SK-N-SH (cell line): Measurements from ENCODE around the gene CEP120. TPM values are rescaled to one million over a fixed set of nuclear protein-coding genes. Genes with fewer than 3 reads are reported as not detected.

Experiments
- CTCF ChIA-PET: fragments of 300-600, 350-600 bp; formaldehyde crosslinking; extraction: SDS; loops from one replicate; lab custom pipeline; 2021; lab: Yijun Ruan, JAX
- POLR2A ChIA-PET: fragments of 350-600 bp; sonication (Branson Sonifier 250); formaldehyde crosslinking; extraction: SDS; loops from one replicate; lab custom pipeline; 2020; ENCODE audit warnings: antibody characterized with exemption, inconsistent platforms; lab: Yijun Ruan, JAX
- DNase-seq: peaks from one replicate; pipeline ENCODE4 v3.0.0; 2012
- H2AFZ ChIP-seq: fragments of 200-600 bp; sonication (generic); 2 replicates; pipeline ENCODE4 v1.8.1; 2016; ENCODE audit warnings: antibody characterized with exemption, mild to moderate bottlenecking, low read depth
- H3F3A ChIP-seq: fragments of 200-600 bp; sonication (generic); replicated peaks from 2 replicates; pipeline ENCODE3; 2016; ENCODE audit warnings: antibody characterized with exemption, mild to moderate bottlenecking; ENCODE audit not compliant: insufficient read depth
- H3K27ac ChIP-seq, 2 experiments: fragments of 200-500 bp in 1 of 2; fragments of 200-600 bp in 1 of 2; sonication (Bioruptor generic) in 1 of 2; sonication (generic), shearing (Covaris generic) in 1 of 2; 2 replicates each; pipeline versions ENCODE4 v1.5.1 to v1.6.1; 2014 to 2016; ENCODE audit warnings: low read depth in 2 of 2, inconsistent platforms in 1 of 2, low read length in 1 of 2, mild to moderate bottlenecking in 1 of 2, mixed read lengths in 1 of 2
- H3K27me3 ChIP-seq: fragments of 200-600 bp; sonication (generic), shearing (Covaris generic); 2 replicates; pipeline ENCODE4 v1.6.1; 2016; ENCODE audit warnings: mixed run types; ENCODE audit not compliant: insufficient read depth
- H3K36me3 ChIP-seq, 2 experiments: fragments of 200-500 bp in 1 of 2; fragments of 200-600 bp in 1 of 2; sonication (Bioruptor generic) in 1 of 2; sonication (generic) in 1 of 2; replicated peaks in 1 of 2; 2 replicates each; pipeline versions ENCODE3 to v1.5.1; 2014 to 2016; ENCODE audit warnings: low read length in 1 of 2, mild to moderate bottlenecking in 1 of 2; ENCODE audit not compliant: insufficient read depth in 2 of 2, control insufficient read depth in 1 of 2
- H3K4me1 ChIP-seq, 2 experiments: fragments of 200-500 bp in 1 of 2; fragments of 200-600 bp in 1 of 2; sonication (Bioruptor generic) in 1 of 2; sonication (generic), shearing (Covaris generic) in 1 of 2; 2 replicates each; pipeline versions ENCODE4 v1.5.1 to v1.6.1; 2014 to 2016; ENCODE audit warnings: low read depth in 1 of 2, low read length in 1 of 2, mixed run types in 1 of 2; ENCODE audit not compliant: insufficient read depth in 2 of 2, control insufficient read depth in 1 of 2
- H3K4me2 ChIP-seq: fragments of 200-600 bp; sonication (generic), shearing (Covaris generic); 2 replicates; pipeline ENCODE4 v1.6.1; 2017; ENCODE audit warnings: mixed run types
- H3K4me3 ChIP-seq, 2 experiments: fragments of 200-500 bp in 1 of 2; fragments of 200-600 bp in 1 of 2; sonication (Bioruptor generic) in 1 of 2; sonication (generic), shearing (Covaris generic) in 1 of 2; 2 replicates each; pipeline versions ENCODE4 v1.5.1 to v1.8.1; 2014 to 2016; ENCODE audit warnings: low read depth in 2 of 2, inconsistent platforms in 1 of 2, low read length in 1 of 2, mild to moderate bottlenecking in 1 of 2, mixed read lengths in 1 of 2, moderate library complexity in 1 of 2
- H3K79me2 ChIP-seq: fragments of 200-600 bp; sonication (generic); 2 replicates; pipeline ENCODE4 v1.8.1; 2017; ENCODE audit warnings: mild to moderate bottlenecking; ENCODE audit not compliant: insufficient read depth
- H3K9ac ChIP-seq: fragments of 200-600 bp; sonication (generic); 2 replicates; pipeline ENCODE4 v1.6.1; 2017; ENCODE audit warnings: mixed run types
- H3K9me2 ChIP-seq: fragments of 200-600 bp; sonication (generic); 2 replicates; pipeline ENCODE4 v1.6.1; 2017; ENCODE audit warnings: mixed run types
- H3K9me3 ChIP-seq: fragments of 200-600 bp; sonication (generic); 2 replicates; pipeline ENCODE4 v1.6.1; 2017; ENCODE audit warnings: mixed run types, mild to moderate bottlenecking, moderate library complexity
- H4K20me1 ChIP-seq: fragments of 200-600 bp; sonication (generic); 2 replicates; pipeline ENCODE4 v1.6.1; 2017; ENCODE audit warnings: mild to moderate bottlenecking, mixed run types; ENCODE audit not compliant: insufficient read depth
- CTCF ChIP-seq: fragments of 200-600 bp; sonication (generic); IDR thresholded peaks from 2 replicates; pipeline ENCODE4 v1.6.1; 2017; ENCODE audit warnings: antibody characterized with exemption, mild to moderate bottlenecking, moderate library complexity
- ELF1 ChIP-seq: IDR thresholded peaks from 2 replicates; pipeline ENCODE4 v1.4.0; 2012
- EP300 ChIP-seq, 2 experiments: IDR thresholded peaks; 2 replicates each; pipeline versions ENCODE4 v1.4.0 to v1.6.1; 2012; ENCODE audit warnings: borderline replicate concordance in 1 of 2, low read depth in 1 of 2, low read length in 1 of 2
- IRF3 ChIP-seq: fragments of 150-350 bp; IDR thresholded peaks from 2 replicates; pipeline ENCODE4 v1.6.1; 2016; ENCODE audit warnings: mild to moderate bottlenecking, low read depth, low read length
- MEF2A ChIP-seq: IDR thresholded peaks from 2 replicates; pipeline ENCODE4 v1.4.0; 2012; ENCODE audit warnings: low read depth, borderline replicate concordance
- MXI1 ChIP-seq: IDR thresholded peaks from 2 replicates; pipeline ENCODE4 v1.6.1; 2012; ENCODE audit warnings: mild to moderate bottlenecking, low read depth, low read length, improper control_type of control experiment
- NFIC ChIP-seq: IDR thresholded peaks from 2 replicates; pipeline ENCODE4 v1.4.0; 2012; ENCODE audit warnings: borderline replicate concordance
- POLR2AphosphoS5 ChIP-seq: IDR thresholded peaks from 2 replicates; pipeline ENCODE4 v1.6.1; 2012; ENCODE audit warnings: low read depth, low read length
- REST ChIP-seq: IDR thresholded peaks from 2 replicates; pipeline ENCODE4 v1.6.1; 2012; ENCODE audit warnings: mild to moderate bottlenecking, low read depth, low read length, moderate library complexity
- SMC3 ChIP-seq: IDR thresholded peaks from 2 replicates; pipeline ENCODE4 v1.6.1; 2012; ENCODE audit warnings: low read depth, low read length, improper control_type of control experiment
- TAF1 ChIP-seq: IDR thresholded peaks from 2 replicates; pipeline ENCODE4 v1.6.1; 2012; ENCODE audit warnings: low read depth, mild to moderate bottlenecking, low read length, moderate library complexity, borderline replicate concordance
- USF2 ChIP-seq: fragments of 150-350 bp; IDR thresholded peaks from 2 replicates; pipeline ENCODE4 v1.6.1; 2017; ENCODE audit warnings: antibody characterized with exemption, low read length, low read depth, borderline replicate concordance
- WGBS: methylation state at CpG from one replicate; pipeline ENCODE4 v1.1.6; 2017; ENCODE audit warnings: low lambda C conversion rate; 5-methylcytosine and 5-hydroxymethylcytosine counted together
- polyA plus RNA-seq, 3 experiments: library from polyadenylated mRNA; depleted of rRNA; stranded (reverse); fragments of >200 nt; gene quantifications; 2 replicates each; pipeline ENCODE4 v1.2.3, GENCODE V29; 2012

CEP120 gene
- polyA plus RNA-seq, 1 of the 3 experiments (the other 2 are of a cell fraction) = 5.0 TPM

GRCh38 chr5:123451047-123451446, 27.8 kb upstream of the CEP120 start:
- 85% methylated on average over 3 of the region's 3 CpGs for WGBS

GRCh38 chr5:123450640-123451039, 27.4 kb upstream of the CEP120 start:
- H3K9me3 ChIP-seq = no peaks in the 10 kb centered on the region
- H3K27me3 ChIP-seq = no peaks in the 10 kb centered on the region
- peaks cover 19 to 21% of the 10 kb centered on the region in 2 experiments; a peak in 3 of 4 replicates for H3K4me1 ChIP-seq
- no peak for DNase-seq
- no peak overlapping the region for H3K4me3 ChIP-seq
- H3K9ac ChIP-seq = no peak overlapping the region
- POLR2A ChIA-PET = interaction anchor here (0.8 to 1.0 kb wide), 2 partner anchors 27 to 61 kb away, joined by 4 read pairs; partner anchors contain the start of genes CEP120 and CSNK1G3
- H3K36me3 ChIP-seq = no peaks in the 10 kb centered on the region
- CTCF ChIA-PET = interaction anchor here (0.9 to 2.4 kb wide), 3 partner anchors 9 to 31 kb away, joined by 3 to 17 read pairs (median 3); partner anchors contain the start of gene CEP120
- H3F3A ChIP-seq = peaks cover under 1% of the 10 kb centered on the region
- peak overlapping the region in 1 of 2 experiments; percentile 96; a peak in 2 of 4 replicates for H3K27ac ChIP-seq
- no peaks in the 10 kb centered on the region for H3K9me2 ChIP-seq
- TF ChIP-seq TAF1 = no peak
- no peak for TF ChIP-seq NFIC
- no peak for TF ChIP-seq MEF2A
- TF ChIP-seq USF2 = no peak
- TF ChIP-seq REST = no peak
- no peak for TF ChIP-seq SMC3
- no peak for TF ChIP-seq CTCF
- no peak for TF ChIP-seq MXI1
- TF ChIP-seq IRF3 = no peak
- no peak for TF ChIP-seq ELF1
- TF ChIP-seq, all 33 proteins: peak for 0
- Histone ChIP-seq H3K79me2 (no peaks in the 10 kb centered on the region), H3K4me2 (no peak overlapping the region), H4K20me1 (no peaks in the 10 kb centered on the region), H2AFZ (no peak overlapping the region; the same call in 1 of the 2 replicates)

More at GRCh38 chr5:123451047-123451446, 27.8 kb upstream of the CEP120 start:
- Histone ChIP-seq H3K9me2 (no peaks in the 10 kb centered on the region), H3K27ac (peak overlapping the region in 1 of 2 experiments; percentile 96; a peak in 2 of 4 replicates), H3K36me3 (no peaks in the 10 kb centered on the region), H3K9me3 (no peaks in the 10 kb centered on the region), H4K20me1 (no peaks in the 10 kb centered on the region), H3K4me3 (no peak overlapping the region), H2AFZ (no peak overlapping the region), H3F3A (peaks cover 4% of the 10 kb centered on the region), H3K79me2 (no peaks in the 10 kb centered on the region), H3K27me3 (no peaks in the 10 kb centered on the region), H3K4me2 (no peak overlapping the region), H3K4me1 (peaks cover 19 to 21% of the 10 kb centered on the region in 2 experiments; a peak in 3 of 4 replicates), H3K9ac (no peak overlapping the region)
- CTCF ChIA-PET = interaction anchor here (0.9 to 2.4 kb wide), 3 partner anchors 9 to 31 kb away, joined by 3 to 17 read pairs (median 3); partner anchors contain the start of gene CEP120
- peak in 1 of 2 experiments; percentile 31; a peak in 1 of 4 replicates for TF ChIP-seq EP300 (IDR thresholded peaks at IDR 0.05; ENCODE audit: borderline replicate concordance in 1 of 2, low read depth in 1 of 2, low read length in 1 of 2)
- TF ChIP-seq POLR2AphosphoS5 = no peak
- POLR2A ChIA-PET = no interaction called here
- no peak for DNase-seq
